ENCODE data around the gene STAT3.
"Not testable (repeated sequence)": the region's sequence is repeated elsewhere in the genome, so short reads cannot be mapped to it uniquely, and the experiment has no call there.

Gene STAT3

GRCh38 chr17:42304187-42305030 lies 83.8 kb downstream of the STAT3 start:
- no peak overlapping the region for H3K23ac ChIP-seq (ENCODE audit: low read length in 2 of 2)
- H2BK15ac ChIP-seq (ENCODE audit: low read depth, poor library complexity, severe bottlenecking) = no peak overlapping the region
- no peak overlapping the region for H3K4me3 ChIP-seq (ENCODE audit: insufficient read depth in 1 of 2, low read depth in 1 of 2, low read length in 2 of 2)
- no peak overlapping the region for H3K14ac ChIP-seq (ENCODE audit: low read length in 2 of 2)
- no peak overlapping the region for H2AFZ ChIP-seq (ENCODE audit: low read depth, low read length)
- H3K79me1 ChIP-seq (replicated peaks; ENCODE audit: low read length, poor library complexity, severe bottlenecking) = no peaks in the 10 kb centered on the region
- no peak overlapping the region for H2AK5ac ChIP-seq (ENCODE audit: low read length, severe bottlenecking)
- no peaks in the 10 kb centered on the region for H3K9me3 ChIP-seq (ENCODE audit: control insufficient read depth, low read length)
- peaks cover 0 to 4% of the 10 kb centered on the region in 2 experiments for H3K27me3 ChIP-seq (ENCODE audit: control insufficient read depth in 1 of 2, insufficient read depth in 1 of 2, low read length in 2 of 2)
- DNase-seq = no peak
- H2BK12ac ChIP-seq (ENCODE audit: low read length in 2 of 2) = no peak overlapping the region
- H3K4me2 ChIP-seq (ENCODE audit: low read length, poor library complexity, severe bottlenecking) = no peak overlapping the region
- H4K91ac ChIP-seq (ENCODE audit: low read length) = no peak overlapping the region
- WGBS = 92% methylated on average over 16 of the region's 16 CpGs
- H2BK5ac ChIP-seq (ENCODE audit: low read depth, low read length, poor library complexity, severe bottlenecking) = no peak overlapping the region
- H3K9ac ChIP-seq (ENCODE audit: low read length) = no peak overlapping the region
- H3K4ac ChIP-seq (ENCODE audit: low read depth in 1 of 2, low read length in 2 of 2) = no peak overlapping the region
- H3K18ac ChIP-seq (ENCODE audit: low read depth in 1 of 2, low read length in 2 of 2) = no peak overlapping the region
- H3K4me1 ChIP-seq (ENCODE audit: control insufficient read depth, insufficient read depth, low read depth, low read length) = no peaks in the 10 kb centered on the region
- no peak overlapping the region for H3K27ac ChIP-seq (ENCODE audit: low read length, poor library complexity, severe bottlenecking)
- H3K36me3 ChIP-seq (ENCODE audit: control insufficient read depth in 1 of 2, insufficient read depth in 2 of 2, low read depth in 1 of 2, low read length in 2 of 2) = peaks cover 13 to 73% of the 10 kb centered on the region in 2 experiments
- no peak overlapping the region for H2BK120ac ChIP-seq (ENCODE audit: low read depth, low read length)
- no peak overlapping the region for H4K8ac ChIP-seq (ENCODE audit: low read length)

- H2AK5ac ChIP-seq (ENCODE audit: low read length, severe bottlenecking) = no peak overlapping the region
- H3K14ac ChIP-seq (ENCODE audit: low read length in 2 of 2) = no peak overlapping the region
- H4K8ac ChIP-seq (ENCODE audit: low read length) = no peak overlapping the region
- no peak overlapping the region for H4K91ac ChIP-seq (ENCODE audit: low read length)
- H3K79me1 ChIP-seq (replicated peaks; ENCODE audit: low read length, poor library complexity, severe bottlenecking) = no peaks in the 10 kb centered on the region
- H3K27me3 ChIP-seq (ENCODE audit: control insufficient read depth in 1 of 2, insufficient read depth in 1 of 2, low read length in 2 of 2) = peaks cover 0 to 4% of the 10 kb centered on the region in 2 experiments
- H2BK120ac ChIP-seq (ENCODE audit: low read depth, low read length) = no peak overlapping the region
- H2BK15ac ChIP-seq (ENCODE audit: low read depth, poor library complexity, severe bottlenecking) = no peak overlapping the region
- no peak overlapping the region for H3K23ac ChIP-seq (ENCODE audit: low read length in 2 of 2)
- H3K18ac ChIP-seq (ENCODE audit: low read depth in 1 of 2, low read length in 2 of 2) = no peak overlapping the region
- DNase-seq = no peak
- no peaks in the 10 kb centered on the region for H3K9me3 ChIP-seq (ENCODE audit: control insufficient read depth, low read length)
- H3K27ac ChIP-seq (ENCODE audit: low read length, poor library complexity, severe bottlenecking) = no peak overlapping the region
- no peak overlapping the region for H3K4me3 ChIP-seq (ENCODE audit: insufficient read depth in 1 of 2, low read depth in 1 of 2, low read length in 2 of 2)
- WGBS = 85% methylated on average over 3 of the region's 3 CpGs
- H3K4ac ChIP-seq (ENCODE audit: low read depth in 1 of 2, low read length in 2 of 2) = no peak overlapping the region
- no peak overlapping the region for H2AFZ ChIP-seq (ENCODE audit: low read depth, low read length)
- no peaks in the 10 kb centered on the region for H3K4me1 ChIP-seq (ENCODE audit: control insufficient read depth, insufficient read depth, low read depth, low read length)
- H3K4me2 ChIP-seq (ENCODE audit: low read length, poor library complexity, severe bottlenecking) = no peak overlapping the region
- H2BK5ac ChIP-seq (ENCODE audit: low read depth, low read length, poor library complexity, severe bottlenecking) = no peak overlapping the region
- peaks cover 13 to 66% of the 10 kb centered on the region in 2 experiments for H3K36me3 ChIP-seq (ENCODE audit: control insufficient read depth in 1 of 2, insufficient read depth in 2 of 2, low read depth in 1 of 2, low read length in 2 of 2)
- no peak overlapping the region for H3K9ac ChIP-seq (ENCODE audit: low read length)
- H2BK12ac ChIP-seq (ENCODE audit: low read length in 2 of 2) = no peak overlapping the region
Observed at GRCh38 chr17:42303694-42304093, 84.5 kb downstream of the STAT3 start.

DNA sequence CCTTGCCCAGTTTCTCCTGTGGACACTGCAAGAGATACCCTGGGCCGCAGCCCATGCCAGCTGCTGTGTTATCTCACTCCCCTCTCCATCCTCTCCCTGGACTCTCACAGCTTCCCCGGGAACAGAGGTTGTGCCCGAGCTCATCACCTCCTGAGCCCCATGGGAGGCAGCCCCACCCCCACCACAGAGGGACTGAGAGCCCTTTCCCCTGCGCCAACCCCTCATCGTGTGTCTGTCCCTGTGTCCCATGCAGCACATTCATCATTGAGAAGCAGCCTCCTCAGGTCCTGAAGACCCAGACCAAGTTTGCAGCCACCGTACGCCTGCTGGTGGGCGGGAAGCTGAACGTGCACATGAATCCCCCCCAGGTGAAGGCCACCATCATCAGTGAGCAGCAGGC lies 87.2 kb downstream of the STAT3 start:
- no peaks in the 10 kb centered on the region for H3K9me3 ChIP-seq (ENCODE audit: control insufficient read depth, low read length)
- no peak overlapping the region for H3K4me2 ChIP-seq (ENCODE audit: low read length, poor library complexity, severe bottlenecking)

GRCh38 chr17:42299913-42300312 lies 88.3 kb downstream of the STAT3 start:
- WGBS = no CpG with 5 or more reads among the region's 17 CpGs
- H3K4me3 ChIP-seq (ENCODE audit: insufficient read depth in 1 of 2, low read depth in 1 of 2, low read length in 2 of 2); H3K79me1 ChIP-seq (replicated peaks; ENCODE audit: low read length, poor library complexity, severe bottlenecking); H3K14ac ChIP-seq (ENCODE audit: low read length in 2 of 2); H3K27ac ChIP-seq (ENCODE audit: low read length, poor library complexity, severe bottlenecking); H3K18ac ChIP-seq (ENCODE audit: low read depth in 1 of 2, low read length in 2 of 2); H2AFZ ChIP-seq (ENCODE audit: low read depth, low read length); H2BK5ac ChIP-seq (ENCODE audit: low read depth, low read length, poor library complexity, severe bottlenecking); H2BK12ac ChIP-seq (ENCODE audit: low read length in 2 of 2); H4K8ac ChIP-seq (ENCODE audit: low read length); H2BK15ac ChIP-seq (ENCODE audit: low read depth, poor library complexity, severe bottlenecking); DNase-seq; H3K4me2 ChIP-seq (ENCODE audit: low read length, poor library complexity, severe bottlenecking); H2BK120ac ChIP-seq (ENCODE audit: low read depth, low read length); H3K4ac ChIP-seq (ENCODE audit: low read depth in 1 of 2, low read length in 2 of 2); H4K91ac ChIP-seq (ENCODE audit: low read length); H3K23ac ChIP-seq (ENCODE audit: low read length in 2 of 2); H3K4me1 ChIP-seq (ENCODE audit: control insufficient read depth, insufficient read depth, low read depth, low read length); H3K27me3 ChIP-seq (ENCODE audit: control insufficient read depth in 1 of 2, insufficient read depth in 1 of 2, low read length in 2 of 2); H2AK5ac ChIP-seq (ENCODE audit: low read length, severe bottlenecking); H3K9me3 ChIP-seq (ENCODE audit: control insufficient read depth, low read length); H3K9ac ChIP-seq (ENCODE audit: low read length): not testable (repeated sequence)
- peaks cover 10 to 58% of the 10 kb centered on the region in 2 experiments for H3K36me3 ChIP-seq (ENCODE audit: control insufficient read depth in 1 of 2, insufficient read depth in 2 of 2, low read depth in 1 of 2, low read length in 2 of 2)

More for the DNA sequence above, 87.2 kb downstream of the STAT3 start:
- Histone ChIP-seq H4K8ac (ENCODE audit: low read length) (no peak overlapping the region), H2BK12ac (ENCODE audit: low read length in 2 of 2) (no peak overlapping the region), H3K9ac (ENCODE audit: low read length) (no peak overlapping the region), H3K4ac (ENCODE audit: low read depth in 1 of 2, low read length in 2 of 2) (no peak overlapping the region), H2AK5ac (ENCODE audit: low read length, severe bottlenecking) (no peak overlapping the region), H3K79me1 (replicated peaks; ENCODE audit: low read length, poor library complexity, severe bottlenecking) (no peaks in the 10 kb centered on the region), H3K14ac (ENCODE audit: low read length in 2 of 2) (no peak overlapping the region), H3K18ac (ENCODE audit: low read depth in 1 of 2, low read length in 2 of 2) (no peak overlapping the region), H3K23ac (ENCODE audit: low read length in 2 of 2) (no peak overlapping the region), H3K27me3 (ENCODE audit: control insufficient read depth in 1 of 2, insufficient read depth in 1 of 2, low read length in 2 of 2) (no peaks in the 10 kb centered on the region), H3K4me3 (ENCODE audit: insufficient read depth in 1 of 2, low read depth in 1 of 2, low read length in 2 of 2) (no peak overlapping the region), H3K4me1 (ENCODE audit: control insufficient read depth, insufficient read depth, low read depth, low read length) (no peaks in the 10 kb centered on the region), H3K36me3 (ENCODE audit: control insufficient read depth in 1 of 2, insufficient read depth in 2 of 2, low read depth in 1 of 2, low read length in 2 of 2) (peaks cover 10 to 50% of the 10 kb centered on the region in 2 experiments), H3K27ac (ENCODE audit: low read length, poor library complexity, severe bottlenecking) (no peak overlapping the region), H4K91ac (ENCODE audit: low read length) (no peak overlapping the region), H2BK15ac (ENCODE audit: low read depth, poor library complexity, severe bottlenecking) (no peak overlapping the region), H2BK120ac (ENCODE audit: low read depth, low read length) (no peak overlapping the region), H2BK5ac (ENCODE audit: low read depth, low read length, poor library complexity, severe bottlenecking) (no peak overlapping the region), H2AFZ (ENCODE audit: low read depth, low read length) (no peak overlapping the region)
- 95% methylated on average over 9 of the region's 9 CpGs for WGBS
- no peak for DNase-seq
